Measurements from ENCODE around the gene CDH23.

- no peak for TF ChIP-seq POLR2A (IDR thresholded peaks at IDR 0.05; ENCODE audit: low read length)
- TF ChIP-seq GATA1 (IDR thresholded peaks at IDR 0.05; ENCODE audit: low read depth, low read length): peak; percentile 57
Observed at GRCh38 chr10:71797533-71798307, 401.0 kb downstream of the CDH23 start.

Data from erythroblast (primary cell).